Panc1 (cell line): ENCODE measurements around the gene ARHGAP25.

Experiments used
- CTCF ChIP-seq: fragments of 450-650 bp; IDR thresholded peaks from 2 replicates; pipeline ENCODE4 v1.5.1; 2017; ENCODE audit warnings: mild to moderate bottlenecking
- POLR2AphosphoS5 ChIP-seq: IDR thresholded peaks from 2 replicates; pipeline ENCODE4 v1.6.1; 2012; ENCODE audit warnings: mild to moderate bottlenecking, low read depth, low read length, moderate library complexity
- REST ChIP-seq, 2 experiments: IDR thresholded peaks; 2 replicates each; pipeline ENCODE4 v1.6.1; 2011 to 2012; ENCODE audit warnings: low read depth in 2 of 2, control low read depth in 1 of 2, low read length in 1 of 2, mild to moderate bottlenecking in 1 of 2, moderate library complexity in 1 of 2; ENCODE audit not compliant: insufficient read depth in 1 of 2
- SIN3A ChIP-seq: IDR thresholded peaks from 2 replicates; pipeline ENCODE4 v1.6.1; 2012; ENCODE audit warnings: low read depth, mild to moderate bottlenecking, low read length, moderate library complexity, borderline replicate concordance; ENCODE audit not compliant: insufficient read depth

DNA sequence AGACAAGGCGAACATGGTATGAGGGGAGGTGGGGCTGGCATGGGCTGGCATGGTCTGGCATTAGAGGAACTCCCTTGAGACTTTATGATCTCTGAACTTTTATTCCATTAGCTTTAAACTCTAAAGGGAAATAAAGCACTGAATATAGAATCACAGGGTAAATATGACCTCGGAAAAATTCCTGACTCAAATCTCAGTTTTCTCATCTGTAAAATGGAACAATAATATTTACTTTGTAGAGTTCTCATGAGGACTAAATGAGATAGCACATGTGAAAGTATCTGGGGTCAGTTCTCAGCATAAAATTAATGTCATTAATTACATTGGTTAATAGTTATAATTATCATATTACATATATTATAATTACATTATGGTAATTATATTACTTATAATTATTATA lies 65.9 kb downstream of the ARHGAP25 start:
- no peak for TF ChIP-seq POLR2AphosphoS5
- TF ChIP-seq CTCF, result no peak
- no peak for TF ChIP-seq REST (IDR thresholded peaks at IDR 0.05; ENCODE audit: insufficient read depth in 1 of 2, low read depth in 2 of 2, low read length in 1 of 2)
- TF ChIP-seq SIN3A, result no peak
